ENCODE results near the gene LDB3.

The LDB3 gene

GRCh38 chr10:86765548-86765947 is 97.2 kb downstream of the LDB3 start:
- DNase-seq (ENCODE audit: low spot score) = no peak

- DNase-seq (ENCODE audit: low spot score) = no peak
Observed at GRCh38 chr10:86768412-86769062, 100.2 kb downstream of the LDB3 start.

- DNase-seq (ENCODE audit: low spot score) = no peak
Observed at GRCh38 chr10:86769991-86770390, 101.7 kb downstream of the LDB3 start.

- DNase-seq (ENCODE audit: low spot score) = no peak
Observed at GRCh38 chr10:86770412-86770960, 102.2 kb downstream of the LDB3 start.

- no peak for DNase-seq (ENCODE audit: low spot score)
Observed at GRCh38 chr10:86773498-86773897, 105.2 kb downstream of the LDB3 start.

- peak; percentile 44 for DNase-seq (ENCODE audit: low spot score)
Observed at GRCh38 chr10:86775056-86775869, 107.0 kb downstream of the LDB3 start.

- DNase-seq (ENCODE audit: low spot score) = no peak
Observed at GRCh38 chr10:86775870-86776180, 107.5 kb downstream of the LDB3 start.

- DNase-seq (ENCODE audit: low spot score) = no peak
Observed at GRCh38 chr10:86779220-86780017, 111.1 kb downstream of the LDB3 start.

GRCh38 chr10:86782701-86783418 is 114.5 kb downstream of the LDB3 start:
- peak; percentile 47 for DNase-seq (ENCODE audit: low spot score)

GRCh38 chr10:86785037-86785436 is 116.7 kb downstream of the LDB3 start:
- no peak for DNase-seq (ENCODE audit: low spot score)
